IMR-90 (cell line): ENCODE results near the gene MLKL. TPM values are rescaled to one million over a fixed set of nuclear protein-coding genes. Genes with fewer than 3 reads are reported as not detected.

ENCODE experiments used
- ATAC-seq: fragments of 200-7000 bp; cut with Tn5 transposase; 2 replicates; pipeline ENCODE4 v1.9.1; 2020; ENCODE audit warnings: low read depth, mild to moderate bottlenecking, moderate library complexity
- BruUV-seq: library from RNA; stranded (reverse); fragments of 400-500 nt; replicated peaks from 2 replicates; lab custom pipeline; 2021; lab: Mats Ljungman, UMichigan
- CTCF ChIA-PET: fragments of 300-600 bp; formaldehyde crosslinking; extraction: SDS; loops from one replicate; lab custom pipeline; 2021; ENCODE audit warnings: antibody characterized with exemption; lab: Yijun Ruan, JAX
- POLR2A ChIA-PET: fragments of 300-600 bp; sonication (Branson Sonifier 250); formaldehyde crosslinking; loops from one replicate; lab custom pipeline; 2022; ENCODE audit warnings: antibody characterized with exemption; ENCODE audit not compliant: unreplicated experiment; lab: Charles Lee
- DNase-seq: peaks from one replicate; pipeline ENCODE4 v3.0.0; 2013
- H2AFZ ChIP-seq: replicated peaks from 2 replicates; pipeline ENCODE3; 2013; ENCODE audit warnings: low read length, mild to moderate bottlenecking; ENCODE audit not compliant: poor library complexity
- H2AK5ac ChIP-seq: 2 replicates; pipeline ENCODE4 v1.6.1; 2013; ENCODE audit warnings: low read depth, low read length, inconsistent platforms
- H2AK9ac ChIP-seq: replicated peaks from 2 replicates; pipeline ENCODE3; 2013; ENCODE audit warnings: mild to moderate bottlenecking, low read depth, low read length, moderate library complexity; ENCODE audit not compliant: poor library complexity
- H2BK120ac ChIP-seq: 2 replicates; pipeline ENCODE4 v1.6.1; 2013; ENCODE audit warnings: low read depth, low read length, inconsistent platforms
- H2BK15ac ChIP-seq: 3 replicates; pipeline ENCODE4 v1.6.1; 2013; ENCODE audit warnings: low read depth, low read length, inconsistent platforms
- H2BK20ac ChIP-seq: 2 replicates; pipeline ENCODE4 v1.6.1; 2013; ENCODE audit warnings: low read depth, mild to moderate bottlenecking, inconsistent platforms, low read length, moderate library complexity
- H2BK5ac ChIP-seq: 2 replicates; pipeline ENCODE4 v1.6.1; 2013; ENCODE audit warnings: mild to moderate bottlenecking, low read depth, low read length, inconsistent platforms; ENCODE audit not compliant: poor library complexity, severe bottlenecking
- H3K14ac ChIP-seq: replicated peaks from 2 replicates; pipeline ENCODE4 v1.6.1; 2013; ENCODE audit warnings: low read depth, low read length, inconsistent platforms
- H3K18ac ChIP-seq: 2 replicates; pipeline ENCODE4 v1.6.1; 2013; ENCODE audit warnings: low read depth, low read length, control low read depth
- H3K23ac ChIP-seq: 2 replicates; pipeline ENCODE4 v1.6.1; 2013; ENCODE audit warnings: low read depth, low read length, inconsistent platforms
- H3K27ac ChIP-seq: 2 replicates; pipeline ENCODE4 v1.5.1; 2013; ENCODE audit warnings: mild to moderate bottlenecking, control low read depth, low read length; ENCODE audit not compliant: insufficient read depth
- H3K27me3 ChIP-seq: 2 replicates; pipeline ENCODE4 v1.6.1; 2013; ENCODE audit warnings: low read length; ENCODE audit not compliant: control insufficient read depth, insufficient read depth
- H3K36me3 ChIP-seq: 2 replicates; pipeline ENCODE4 v1.6.1; 2013; ENCODE audit warnings: low read length, mixed read lengths; ENCODE audit not compliant: control insufficient read depth, insufficient read depth
- H3K4ac ChIP-seq: 2 replicates; pipeline ENCODE4 v1.6.1; 2013; ENCODE audit warnings: low read depth, low read length, inconsistent platforms
- H3K4me1 ChIP-seq: 2 replicates; pipeline ENCODE4 v1.6.1; 2013; ENCODE audit warnings: low read length, mixed read lengths; ENCODE audit not compliant: control insufficient read depth, insufficient read depth
- H3K4me2 ChIP-seq: 2 replicates; pipeline ENCODE4 v1.6.1; 2013; ENCODE audit warnings: low read depth, mild to moderate bottlenecking, control low read depth, low read length, moderate library complexity
- H3K4me3 ChIP-seq: 2 replicates; pipeline ENCODE4 v1.5.1; 2013; ENCODE audit warnings: low read depth, mild to moderate bottlenecking, control low read depth, low read length, moderate library complexity; ENCODE audit not compliant: insufficient read depth
- H3K56ac ChIP-seq: 2 replicates; pipeline ENCODE4 v1.6.1; 2013; ENCODE audit warnings: low read length, inconsistent platforms; ENCODE audit not compliant: insufficient read depth; ENCODE audit errors: extremely low read depth
- H3K79me1 ChIP-seq, 2 experiments: 2 replicates each; pipeline ENCODE4 v1.6.1; 2013; ENCODE audit warnings: low read length in 2 of 2, inconsistent platforms in 1 of 2, low read depth in 1 of 2
- H3K9ac ChIP-seq: 2 replicates; pipeline ENCODE4 v1.6.1; 2013; ENCODE audit warnings: low read depth, low read length, control low read depth
- H3K9me1 ChIP-seq: 2 replicates; pipeline ENCODE4 v1.6.1; 2013; ENCODE audit warnings: low read length, inconsistent platforms; ENCODE audit not compliant: insufficient read depth
- H3K9me3 ChIP-seq: 2 replicates; pipeline ENCODE4 v1.6.1; 2013; ENCODE audit warnings: low read length; ENCODE audit not compliant: control insufficient read depth, insufficient read depth
- H4K20me1 ChIP-seq: 2 replicates; pipeline ENCODE4 v1.6.1; 2013; ENCODE audit warnings: low read length, inconsistent platforms; ENCODE audit not compliant: insufficient read depth
- H4K5ac ChIP-seq: 2 replicates; pipeline ENCODE4 v1.6.1; 2013; ENCODE audit warnings: mild to moderate bottlenecking, low read depth, low read length, control low read depth
- H4K8ac ChIP-seq, 2 experiments: 2 replicates each; pipeline ENCODE4 v1.6.1; 2013; ENCODE audit warnings: low read depth in 2 of 2, low read length in 2 of 2, control low read depth in 1 of 2, inconsistent platforms in 1 of 2
- H4K91ac ChIP-seq: 2 replicates; pipeline ENCODE4 v1.6.1; 2013; ENCODE audit warnings: low read depth, low read length, inconsistent platforms; ENCODE audit not compliant: insufficient read depth
- BHLHE40 ChIP-seq: fragments of 150-350 bp; IDR thresholded peaks from 2 replicates; pipeline ENCODE4 v1.6.1; 2016; ENCODE audit warnings: mild to moderate bottlenecking, low read depth, low read length
- CEBPB ChIP-seq: IDR thresholded peaks from 2 replicates; pipeline ENCODE4 v1.6.1; 2012; ENCODE audit warnings: low read depth, low read length, improper control_type of control experiment
- CHD1 ChIP-seq: IDR thresholded peaks from 2 replicates; pipeline ENCODE4 v1.6.1; 2012; ENCODE audit warnings: low read depth, low read length, improper control_type of control experiment
- CTCF ChIP-seq: conservative IDR thresholded peaks from 2 replicates; pipeline ENCODE4 v1.5.1; 2012; ENCODE audit warnings: mild to moderate bottlenecking, low read depth, low read length, improper control_type of control experiment
- ELK1 ChIP-seq: fragments of 150-350 bp; IDR thresholded peaks from 2 replicates; pipeline ENCODE4 v1.6.1; 2016; ENCODE audit warnings: low read depth, mild to moderate bottlenecking, low read length, moderate library complexity, borderline replicate concordance
- FOS ChIP-seq: fragments of 150-350 bp; IDR thresholded peaks from 2 replicates; pipeline ENCODE4 v1.6.1; 2016; ENCODE audit warnings: low read depth, low read length
- MAFK ChIP-seq: IDR thresholded peaks from 2 replicates; pipeline ENCODE4 v1.6.1; 2012; ENCODE audit warnings: low read depth, low read length, improper control_type of control experiment
- MAZ ChIP-seq: IDR thresholded peaks from 2 replicates; pipeline ENCODE4 v1.6.1; 2012; ENCODE audit warnings: low read depth, mild to moderate bottlenecking, low read length, improper control_type of control experiment, moderate library complexity, borderline replicate concordance
- MXI1 ChIP-seq: IDR thresholded peaks from 2 replicates; pipeline ENCODE4 v1.6.1; 2012; ENCODE audit warnings: low read depth, mild to moderate bottlenecking, low read length, moderate library complexity, borderline replicate concordance
- NFE2L2 ChIP-seq: fragments of 150-350 bp; IDR thresholded peaks from 2 replicates; pipeline ENCODE4 v1.6.1; 2016; ENCODE audit warnings: low read depth, mild to moderate bottlenecking, low read length
- POLR2A ChIP-seq: IDR thresholded peaks from 2 replicates; pipeline ENCODE4 v1.6.1; 2012; ENCODE audit warnings: mild to moderate bottlenecking, low read depth, low read length
- RAD21 ChIP-seq: IDR thresholded peaks from 2 replicates; pipeline ENCODE4 v1.6.1; 2012; ENCODE audit warnings: low read length, improper control_type of control experiment
- RFX5 ChIP-seq: IDR thresholded peaks from 2 replicates; pipeline ENCODE4 v1.8.0; 2012; ENCODE audit warnings: low read depth, mild to moderate bottlenecking, low read length, moderate library complexity
- SMC3 ChIP-seq: fragments of 150-350 bp; IDR thresholded peaks from 2 replicates; pipeline ENCODE4 v1.6.1; 2016; ENCODE audit warnings: low read depth, mild to moderate bottlenecking, antibody characterized with exemption, low read length, moderate library complexity
- USF2 ChIP-seq: fragments of 150-350 bp; IDR thresholded peaks from 2 replicates; pipeline ENCODE4 v1.6.1; 2017; ENCODE audit warnings: mild to moderate bottlenecking, antibody characterized with exemption, low read length, low read depth
- WGBS, 2 experiments: methylation state at CpG; one replicate each; pipeline versions ENCODE4 v1.1.5 to v1.1.7; 2013; ENCODE audit warnings: missing lambda C conversion rate in 2 of 2; ENCODE audit not compliant: insufficient read length in 1 of 2; ENCODE audit errors: extremely low coverage in 2 of 2; 5-methylcytosine and 5-hydroxymethylcytosine counted together
- dilution Hi-C: fragments of 300-500 bp; cut with HindIII; formaldehyde crosslinking; loops from one replicate; pipeline ENCODE4 v1.14.3; 2018; ENCODE audit warnings: low sequenced_read_pairs; ENCODE audit not compliant: unreplicated experiment
- in situ Hi-C: fragments of 300-500 bp; cut with MboI; formaldehyde crosslinking; loops from 3 replicates; pipeline ENCODE4 v1.14.3; 2019; ENCODE audit warnings: low sequenced_read_pairs, inconsistent platforms, mixed read lengths
- intact Hi-C: fragments of 100-400 bp; cut with micrococcal nuclease; formaldehyde crosslinking; loops from 2 replicates; pipeline ENCODE4 v1.10.0; 2022
- polyA plus RNA-seq, 3 experiments: library from polyadenylated mRNA; depleted of rRNA; stranded (reverse); fragments of >200 nt; gene quantifications; 2 replicates each; pipeline ENCODE4 v1.2.3, GENCODE V29; 2012; ENCODE audit warnings: low replicate concordance in 1 of 3
- total RNA-seq: library from RNA; depleted of rRNA; stranded (reverse); fragments of >200 nt; gene quantifications from 2 replicates; pipeline ENCODE4 v1.2.3, GENCODE V29; 2012

The MLKL gene
- total and polyA plus RNA-seq, 2 of the 4 experiments (the other 2 are of a cell fraction) = 3.6 to 4.5 TPM

GRCh38 chr16:74625500-74626350 lies 74.9 kb downstream of the MLKL start:
- no peak overlapping the region for H4K8ac ChIP-seq
- no peaks in the 10 kb centered on the region for H3K9me1 ChIP-seq
- ATAC-seq = no peak
- ChIA-PET CTCF (no interaction called here), POLR2A (no interaction called here)
- no peak overlapping the region for H2AFZ ChIP-seq
- no peak overlapping the region for H4K91ac ChIP-seq
- H3K4me2 ChIP-seq = no peak overlapping the region
- H3K23ac ChIP-seq = no peak overlapping the region
- no peaks in the 10 kb centered on the region for H3K9me3 ChIP-seq
- in situ Hi-C loops (loop anchor here (10.0 kb wide), 2 partner anchors 141 to 301 kb away; no protein-coding TSS in a partner anchor), intact Hi-C loops (no loop called here), dilution Hi-C loops (no loop called here)
- H3K18ac ChIP-seq = no peak overlapping the region
- H3K4me3 ChIP-seq = no peak overlapping the region
- H3K9ac ChIP-seq = no peak overlapping the region
- WGBS, 2 experiments = 100% methylated on average over 4 of the region's 14 CpGs; no CpG with 5 or more reads in 1 of the 2 experiments
- peaks cover 4% of the 10 kb centered on the region for H3K4me1 ChIP-seq
- no peak overlapping the region for H3K14ac ChIP-seq
- H2BK5ac ChIP-seq = no peak overlapping the region
- no peak overlapping the region for H2BK120ac ChIP-seq
- no peak overlapping the region for H3K56ac ChIP-seq
- H3K27ac ChIP-seq = no peak overlapping the region
- H3K36me3 ChIP-seq = peaks cover 37% of the 10 kb centered on the region
- no peak overlapping the region for H4K5ac ChIP-seq
- H2BK20ac ChIP-seq = no peak overlapping the region
- H2AK5ac ChIP-seq = no peak overlapping the region
- peaks cover 14 to 29% of the 10 kb centered on the region in 2 experiments for H3K79me1 ChIP-seq
- DNase-seq = no peak
- no peak overlapping the region for H3K4ac ChIP-seq
- H2BK15ac ChIP-seq = no peak overlapping the region
- H3K27me3 ChIP-seq = no peaks in the 10 kb centered on the region
- no peak overlapping the region for H2AK9ac ChIP-seq
- H4K20me1 ChIP-seq = peaks cover 13% of the 10 kb centered on the region
- no TSS peak for BruUV-seq
- no peak for TF ChIP-seq MXI1
- no peak for TF ChIP-seq ELK1
- TF ChIP-seq RFX5 = no peak
- TF ChIP-seq POLR2A = no peak
- TF ChIP-seq FOS = no peak
- no peak for TF ChIP-seq USF2
- no peak for TF ChIP-seq RAD21
- no peak for TF ChIP-seq CHD1
- no peak for TF ChIP-seq BHLHE40
- TF ChIP-seq CTCF = no peak
- no peak for TF ChIP-seq CEBPB
- no peak for TF ChIP-seq MAFK
- no peak for TF ChIP-seq SMC3
- TF ChIP-seq MAZ = no peak
- TF ChIP-seq NFE2L2 = no peak
